GM12864 (cell line): ENCODE data around the gene PRRG3.

Experiments used
- DNase-seq: peaks from one replicate; pipeline ENCODE4 v3.0.0-alpha.2; 2011; ENCODE audit warnings: low read depth
- H3K4me3 ChIP-seq: 2 replicates; pipeline ENCODE4 v1.5.1; 2011; ENCODE audit warnings: mild to moderate bottlenecking, low read depth, low read length, control low read depth
- CTCF ChIP-seq: IDR thresholded peaks from 2 replicates; pipeline ENCODE4 v1.5.1; 2011; ENCODE audit warnings: low read depth, mild to moderate bottlenecking, moderate library complexity, low read length, control low read depth, inconsistent platforms; ENCODE audit errors: missing control alignments

PRRG3 gene

GRCh38 chrX:151714362-151714761 lies 19.1 kb downstream of the PRRG3 start:
- DNase-seq, result no peak
- no peak for TF ChIP-seq CTCF
- H3K4me3 ChIP-seq, result no peak overlapping the region

GRCh38 chrX:151715752-151716151 lies 20.5 kb downstream of the PRRG3 start, which contains the start of gene FATE1:
FATE1 (plus strand) TSS chrX:151716035; CDS start chrX:151716120, 85 bp downstream.
- no peak within 1 kb of the TSS for H3K4me3 ChIP-seq
- no peak for TF ChIP-seq CTCF
- no peak for DNase-seq

- no peak for DNase-seq
- TF ChIP-seq CTCF, result no peak
- H3K4me3 ChIP-seq, result no peak overlapping the region
These were observed 27.1 kb downstream of the PRRG3 start for GRCh38 chrX:151722241-151722846.

GRCh38 chrX:151723156-151723760 lies 28.0 kb downstream of the PRRG3 start:
- H3K4me3 ChIP-seq, result no peak overlapping the region
- DNase-seq, result no peak
- TF ChIP-seq CTCF, result no peak

- no peak for DNase-seq
- TF ChIP-seq CTCF, result no peak
- no peak overlapping the region for H3K4me3 ChIP-seq
These were observed 29.5 kb downstream of the PRRG3 start for GRCh38 chrX:151724563-151725337.

GRCh38 chrX:151725338-151725614 lies 30.0 kb downstream of the PRRG3 start:
- no peak overlapping the region for H3K4me3 ChIP-seq
- TF ChIP-seq CTCF, result no peak
- no peak for DNase-seq
